ENCODE measurements around the gene PLSCR5. TPM values are rescaled to one million over a fixed set of nuclear protein-coding genes. Genes with fewer than 3 reads are reported as not detected.

PLSCR5 gene
- total RNA-seq, 1 donor from 2014 or later: not detected

GRCh38 chr3:146638718-146639117, 33.6 kb upstream of the PLSCR5 start:
- no peaks in the 10 kb centered on the region for H3K27me3 ChIP-seq
- Mint-ChIP-seq H3K9me3 (no peaks in the 10 kb centered on the region), H3K27ac (no peak overlapping the region), H3K4me3 (no peak overlapping the region), H3K27me3 (ENCODE audit: insufficient read depth, low read depth) (no peaks in the 10 kb centered on the region), H3K4me1 (peaks cover 3% of the 10 kb centered on the region), H3K36me3 (no peaks in the 10 kb centered on the region)
- no peaks in the 10 kb centered on the region for H3K9me3 ChIP-seq (ENCODE audit: low read depth)
- TF ChIP-seq CTCF (IDR thresholded peaks at IDR 0.05) (peak; percentile 47), EZH2 (IDR thresholded peaks at IDR 0.05) (no peak)
- DNase-seq (ENCODE audit: low spot score): no peak
- H3K36me3 ChIP-seq: no peaks in the 10 kb centered on the region
- no peaks in the 10 kb centered on the region for H3K79me2 ChIP-seq (ENCODE audit: low read depth)
- H2AFZ ChIP-seq (replicated peaks): no peak overlapping the region
- no peak overlapping the region for H3K4me3 ChIP-seq
- H3K4me1 ChIP-seq: no peaks in the 10 kb centered on the region
- H3K27ac ChIP-seq: no peak overlapping the region
- H4K20me1 ChIP-seq (ENCODE audit: low read depth): no peaks in the 10 kb centered on the region
- H3K4me2 ChIP-seq: no peak overlapping the region
- no peak overlapping the region for H3K9ac ChIP-seq
- H3F3A ChIP-seq (ENCODE audit: low read depth): no peaks in the 10 kb centered on the region

GRCh38 chr3:146637871-146638270, 32.7 kb upstream of the PLSCR5 start:
- no peak overlapping the region for H3K27ac ChIP-seq
- no peak overlapping the region for H2AFZ ChIP-seq (replicated peaks)
- no peaks in the 10 kb centered on the region for H3F3A ChIP-seq (ENCODE audit: low read depth)
- no peaks in the 10 kb centered on the region for H3K27me3 ChIP-seq
- Mint-ChIP-seq H3K27me3 (ENCODE audit: insufficient read depth, low read depth) (no peaks in the 10 kb centered on the region), H3K27ac (no peak overlapping the region), H3K9me3 (no peaks in the 10 kb centered on the region), H3K4me3 (no peak overlapping the region), H3K36me3 (no peaks in the 10 kb centered on the region), H3K4me1 (peaks cover 3% of the 10 kb centered on the region)
- H3K4me1 ChIP-seq: no peaks in the 10 kb centered on the region
- H3K9me3 ChIP-seq (ENCODE audit: low read depth): no peaks in the 10 kb centered on the region
- no peaks in the 10 kb centered on the region for H3K36me3 ChIP-seq
- no peak overlapping the region for H3K9ac ChIP-seq
- TF ChIP-seq CTCF (IDR thresholded peaks at IDR 0.05) (no peak), EZH2 (IDR thresholded peaks at IDR 0.05) (no peak), EZH2phosphoT487 (IDR thresholded peaks at IDR 0.05) (no peak)
- no peak for DNase-seq (ENCODE audit: low spot score)
- no peak overlapping the region for H3K4me3 ChIP-seq
- no peaks in the 10 kb centered on the region for H4K20me1 ChIP-seq (ENCODE audit: low read depth)
- H3K79me2 ChIP-seq (ENCODE audit: low read depth): no peaks in the 10 kb centered on the region
- no peak overlapping the region for H3K4me2 ChIP-seq

- no peak overlapping the region for H3K4me3 Mint-ChIP-seq
- no peak overlapping the region for H3K27ac Mint-ChIP-seq
- no peaks in the 10 kb centered on the region for H3K36me3 ChIP-seq
- no peaks in the 10 kb centered on the region for H3K9me3 ChIP-seq (ENCODE audit: low read depth)
- no peak overlapping the region for H3K9ac ChIP-seq
- no peaks in the 10 kb centered on the region for H3K9me3 Mint-ChIP-seq
- H3K4me2 ChIP-seq: no peak overlapping the region
- no peaks in the 10 kb centered on the region for H4K20me1 ChIP-seq (ENCODE audit: low read depth)
- H3K27ac ChIP-seq: no peak overlapping the region
- no peak for DNase-seq (ENCODE audit: low spot score)
- TF ChIP-seq EZH2 (IDR thresholded peaks at IDR 0.05) (no peak), EZH2phosphoT487 (IDR thresholded peaks at IDR 0.05) (no peak), CTCF (IDR thresholded peaks at IDR 0.05) (no peak)
- no peaks in the 10 kb centered on the region for H3K36me3 Mint-ChIP-seq
- no peak overlapping the region for H3K4me3 ChIP-seq
- no peaks in the 10 kb centered on the region for H3K27me3 ChIP-seq
- peaks cover 3% of the 10 kb centered on the region for H3K4me1 Mint-ChIP-seq
- H3K4me1 ChIP-seq: no peaks in the 10 kb centered on the region
- H3K79me2 ChIP-seq (ENCODE audit: low read depth): no peaks in the 10 kb centered on the region
- H2AFZ ChIP-seq (replicated peaks): peak overlapping the region; percentile 13
- no peaks in the 10 kb centered on the region for H3K27me3 Mint-ChIP-seq (ENCODE audit: insufficient read depth, low read depth)
- H3F3A ChIP-seq (ENCODE audit: low read depth): no peaks in the 10 kb centered on the region
Measured at GRCh38 chr3:146636881-146637280, 31.7 kb upstream of the PLSCR5 start.

- Mint-ChIP-seq H3K4me1 (no peaks in the 10 kb centered on the region), H3K9me3 (no peaks in the 10 kb centered on the region), H3K27me3 (ENCODE audit: insufficient read depth, low read depth) (no peaks in the 10 kb centered on the region), H3K4me3 (no peak overlapping the region), H3K36me3 (no peaks in the 10 kb centered on the region), H3K27ac (no peak overlapping the region)
- H4K20me1 ChIP-seq (ENCODE audit: low read depth): no peaks in the 10 kb centered on the region
- no peak overlapping the region for H3K4me2 ChIP-seq
- no peak overlapping the region for H3K4me3 ChIP-seq
- no peak overlapping the region for H3K27ac ChIP-seq
- H3F3A ChIP-seq (ENCODE audit: low read depth): no peaks in the 10 kb centered on the region
- no peaks in the 10 kb centered on the region for H3K79me2 ChIP-seq (ENCODE audit: low read depth)
- TF ChIP-seq EZH2phosphoT487 (IDR thresholded peaks at IDR 0.05) (no peak), EZH2 (IDR thresholded peaks at IDR 0.05) (no peak), CTCF (IDR thresholded peaks at IDR 0.05) (no peak)
- H3K9ac ChIP-seq: no peak overlapping the region
- no peaks in the 10 kb centered on the region for H3K9me3 ChIP-seq (ENCODE audit: low read depth)
- no peaks in the 10 kb centered on the region for H3K36me3 ChIP-seq
- H3K27me3 ChIP-seq: no peaks in the 10 kb centered on the region
- no peak for DNase-seq (ENCODE audit: low spot score)
- H3K4me1 ChIP-seq: no peaks in the 10 kb centered on the region
- H2AFZ ChIP-seq (replicated peaks): no peak overlapping the region
Measured at GRCh38 chr3:146634346-146634745, 29.2 kb upstream of the PLSCR5 start.
